ENCODE results near the gene SPTBN1.

GRCh38 chr2:54555318-54555837 lies 99.3 kb downstream of the SPTBN1 start:
- no peak for TF ChIP-seq YY1 (IDR thresholded peaks at IDR 0.05; ENCODE audit: low read depth)
- no peak for TF ChIP-seq EP300 (IDR thresholded peaks at IDR 0.05; ENCODE audit: borderline replicate concordance)
- no peak for TF ChIP-seq CEBPB (IDR thresholded peaks at IDR 0.05)
- TF ChIP-seq FOXM1 (IDR thresholded peaks at IDR 0.05; ENCODE audit: borderline replicate concordance, low read depth), result no peak
- TF ChIP-seq REST (IDR thresholded peaks at IDR 0.05; ENCODE audit: low read depth), result no peak
- no peak for TF ChIP-seq MAX (IDR thresholded peaks at IDR 0.05)
- TF ChIP-seq CREB1 (IDR thresholded peaks at IDR 0.05; ENCODE audit: low read depth), result no peak
- TF ChIP-seq RAD21 (IDR thresholded peaks at IDR 0.05; ENCODE audit: low read depth), result no peak
- no peak for TF ChIP-seq EGR1 (IDR thresholded peaks at IDR 0.05)
